NCI-H1048 (cell line): ENCODE results near the gene MTERF1.
"Not testable (repeated sequence)": the region's sequence is repeated elsewhere in the genome, so short reads cannot be mapped to it uniquely, and the experiment has no call there.

ENCODE experiments used
- DNase-seq: peaks from one replicate; lab custom pipeline; 2025; lab: John Stamatoyannopoulos, UW

Gene MTERF1

DNA sequence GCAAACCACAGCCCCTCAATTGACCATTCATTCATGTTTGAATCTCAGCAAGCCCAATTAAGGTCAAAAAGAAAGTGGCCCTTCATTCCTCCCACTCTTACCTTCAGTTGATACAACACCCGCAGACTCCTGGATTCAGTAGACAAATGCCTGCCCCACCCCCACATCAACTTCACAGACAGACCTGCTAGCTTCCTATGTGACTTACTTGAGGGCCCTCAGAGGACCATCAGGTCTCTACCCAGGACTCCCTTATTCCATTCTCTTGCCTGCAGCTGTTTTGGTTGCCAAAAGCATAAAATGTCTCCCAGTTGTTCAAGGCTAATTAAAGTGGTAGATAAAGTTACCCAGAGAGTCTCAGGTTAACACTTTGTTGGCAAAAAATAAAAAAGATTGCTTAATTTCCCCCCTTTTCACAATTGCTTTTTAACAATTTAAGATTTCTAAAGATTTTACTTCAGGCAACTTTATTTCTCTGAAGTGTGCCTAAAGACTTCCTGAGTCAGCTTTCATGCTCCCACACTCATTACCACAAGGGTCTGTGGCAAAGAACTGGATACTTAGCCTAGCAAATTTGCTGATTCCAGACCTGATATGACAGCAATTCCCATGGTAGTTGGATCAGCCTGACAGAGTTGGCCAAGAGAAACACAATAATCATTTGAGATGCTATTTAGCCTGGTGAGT is 3.3 kb upstream of the MTERF1 start:
- DNase-seq, result no peak

DNA sequence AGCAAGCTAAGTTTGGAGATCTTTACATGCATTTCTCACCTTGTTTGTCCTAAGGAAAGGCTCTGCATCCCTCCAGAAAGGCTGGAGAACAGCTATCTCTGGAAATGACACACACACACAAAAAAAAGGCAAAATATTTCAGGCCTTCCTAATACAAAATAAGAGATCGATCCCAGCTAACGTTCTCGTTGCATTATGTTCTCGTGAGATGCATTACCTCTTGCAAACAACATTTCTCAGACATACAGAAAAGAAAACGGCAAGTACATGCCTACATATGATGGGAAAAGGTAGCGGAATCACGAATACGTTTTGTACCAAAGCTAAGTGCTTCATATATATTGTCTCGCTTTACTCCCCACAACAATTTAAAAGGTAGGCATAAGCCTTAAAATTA is 488 bp downstream of the MTERF1 start:
- DNase-seq, result no peak

DNA sequence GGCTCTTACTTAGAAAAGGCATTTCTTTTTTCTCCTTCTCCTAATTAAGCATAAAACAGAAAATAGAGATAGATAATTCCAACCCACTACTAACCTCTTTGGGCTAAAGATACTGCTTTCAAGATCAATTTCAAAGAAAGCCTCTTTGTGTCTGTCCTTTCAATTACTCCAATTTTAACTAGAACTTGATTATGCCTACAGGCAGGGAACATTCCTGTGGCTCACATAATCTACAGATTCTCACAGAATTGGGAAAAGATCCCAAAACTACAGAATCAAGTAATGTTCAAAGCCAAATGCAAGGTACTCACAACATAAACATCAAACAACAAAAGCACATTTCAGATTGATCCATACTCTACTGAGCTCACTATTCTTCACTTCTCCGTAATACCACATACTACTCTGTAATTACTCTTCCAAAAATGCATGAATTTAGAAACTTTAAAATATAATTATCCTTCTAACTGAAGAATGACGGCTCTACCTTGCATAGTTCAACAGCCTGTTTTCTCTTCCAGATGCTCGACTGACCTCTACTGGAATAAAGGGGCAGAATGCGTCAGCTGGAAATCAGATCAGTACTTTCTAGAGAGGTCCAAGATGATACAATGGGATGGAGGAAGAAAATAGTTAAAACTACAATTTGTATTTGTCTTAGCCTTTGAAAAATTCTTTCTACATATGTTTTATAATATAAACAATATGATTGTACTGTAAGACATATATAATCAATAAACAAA is 3.9 kb downstream of the MTERF1 start:
- no peak for DNase-seq

DNA sequence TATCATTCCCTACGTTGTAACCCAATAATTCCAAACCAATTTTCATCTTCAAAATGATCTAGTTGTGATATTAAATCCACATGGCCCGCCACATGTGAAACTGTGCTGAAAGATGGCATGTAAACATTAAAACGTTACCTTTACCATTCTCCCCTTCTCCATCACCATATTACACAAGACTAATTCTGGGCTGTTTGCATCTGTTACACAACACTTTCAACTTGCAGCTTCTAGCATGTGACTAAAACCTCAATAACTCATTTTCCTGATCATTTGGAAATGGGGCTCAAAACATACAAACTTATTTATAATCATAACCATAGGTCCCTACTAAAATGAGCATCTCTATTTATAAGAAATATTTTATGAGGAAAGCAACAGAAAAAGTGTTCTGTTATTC is 4.7 kb downstream of the MTERF1 start:
- no peak for DNase-seq

DNA sequence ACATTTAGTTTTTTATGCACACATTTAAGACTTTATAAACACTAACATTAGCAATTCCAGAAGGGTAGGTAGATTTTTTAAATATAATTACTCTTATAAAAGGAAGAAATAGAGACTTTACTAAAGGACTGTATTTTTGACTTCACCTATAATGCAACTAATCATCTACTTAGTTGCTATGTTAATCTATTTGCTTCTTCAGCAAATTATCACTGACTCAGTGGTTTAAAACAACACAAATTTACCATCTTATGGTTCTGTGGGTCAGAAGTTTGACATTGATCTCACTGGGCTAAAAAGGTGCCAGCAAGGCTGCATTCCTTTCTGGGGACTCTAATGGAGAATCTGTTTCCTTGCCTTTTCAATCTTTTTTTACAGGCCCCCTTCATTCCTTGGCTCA is 7.6 kb downstream of the MTERF1 start:
- no peak for DNase-seq

DNA sequence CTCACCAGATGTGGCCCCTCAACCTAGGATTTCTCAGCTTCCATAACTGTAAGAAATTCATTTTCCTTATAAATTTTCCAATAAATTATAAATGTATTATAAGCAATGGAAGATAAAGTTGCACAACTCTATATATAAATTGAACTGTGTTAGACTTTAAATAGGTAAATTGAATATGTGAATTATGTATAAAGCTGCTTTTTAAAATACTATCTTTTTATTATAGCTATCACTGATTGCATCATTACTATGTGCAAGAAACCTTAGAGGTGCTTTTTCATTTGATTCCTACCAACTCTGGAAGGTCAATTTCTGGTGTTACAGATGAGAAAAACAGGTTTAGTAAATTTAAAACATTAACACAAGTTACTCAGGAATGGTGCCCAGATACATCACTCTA is 8.4 kb downstream of the MTERF1 start:
- DNase-seq, result no peak

DNA sequence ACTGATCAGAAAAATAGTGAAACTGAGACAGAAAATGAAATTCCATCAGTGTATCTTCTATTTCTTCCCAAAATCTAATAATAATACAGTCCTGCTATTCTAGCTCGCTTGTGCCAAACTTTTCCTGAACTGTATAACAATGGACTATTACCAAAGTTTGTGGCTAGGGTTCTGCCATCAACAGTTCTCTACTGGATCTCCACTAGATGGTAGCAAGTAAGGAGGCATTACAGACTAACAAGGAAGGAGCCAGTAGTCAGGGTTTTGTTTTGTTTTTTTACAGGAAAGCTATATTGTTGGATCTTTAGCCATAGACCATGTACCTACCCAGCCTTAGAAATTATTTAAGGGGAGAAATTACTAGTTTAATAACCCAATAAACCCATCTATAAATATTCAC is 10.8 kb downstream of the MTERF1 start:
- no peak for DNase-seq

DNA sequence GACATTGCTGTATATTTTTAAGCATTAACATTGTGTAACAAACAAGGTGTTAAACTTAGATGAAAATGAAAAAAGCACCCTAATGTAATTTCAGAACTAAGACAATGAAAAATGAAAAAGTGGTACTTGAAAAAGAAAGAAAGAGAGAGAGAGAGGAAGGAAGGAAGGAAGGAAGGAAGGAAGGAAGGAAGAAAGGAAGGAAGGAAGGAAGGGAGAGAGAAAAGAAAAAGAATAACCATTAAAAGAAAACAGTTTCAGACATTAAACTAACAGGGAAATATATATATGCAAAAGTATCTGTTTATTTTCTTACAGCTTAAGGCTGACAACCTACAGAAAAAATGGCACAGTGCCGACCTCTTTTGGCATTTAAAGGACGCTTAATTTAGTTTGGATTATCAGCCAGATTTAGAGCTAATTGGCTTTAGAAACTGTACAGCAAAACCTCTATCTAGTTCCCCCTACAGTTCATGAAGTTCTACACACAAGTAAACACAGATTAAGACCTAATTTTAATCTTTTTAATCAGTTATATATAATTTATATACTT is 13.8 kb downstream of the MTERF1 start:
- no peak for DNase-seq

DNA sequence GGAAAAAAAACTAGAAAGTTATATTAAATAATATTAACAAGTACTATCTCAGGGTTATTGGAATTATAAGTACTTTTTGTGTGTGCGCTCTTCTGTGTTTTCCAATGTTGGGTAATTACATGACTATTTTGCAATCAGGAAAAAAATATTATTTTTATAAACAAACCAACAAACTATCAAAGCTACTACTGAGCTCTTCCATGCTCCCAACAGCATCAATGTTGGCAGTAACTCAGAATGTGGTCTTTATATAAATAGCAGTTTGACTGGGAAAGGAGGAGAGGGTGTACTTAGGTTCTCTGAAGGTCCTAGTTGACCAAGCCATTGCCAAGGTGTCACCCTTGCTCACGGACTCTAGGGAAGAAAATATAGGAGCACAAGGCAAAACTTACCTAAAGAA is 15.0 kb downstream of the MTERF1 start:
- no peak for DNase-seq

DNA sequence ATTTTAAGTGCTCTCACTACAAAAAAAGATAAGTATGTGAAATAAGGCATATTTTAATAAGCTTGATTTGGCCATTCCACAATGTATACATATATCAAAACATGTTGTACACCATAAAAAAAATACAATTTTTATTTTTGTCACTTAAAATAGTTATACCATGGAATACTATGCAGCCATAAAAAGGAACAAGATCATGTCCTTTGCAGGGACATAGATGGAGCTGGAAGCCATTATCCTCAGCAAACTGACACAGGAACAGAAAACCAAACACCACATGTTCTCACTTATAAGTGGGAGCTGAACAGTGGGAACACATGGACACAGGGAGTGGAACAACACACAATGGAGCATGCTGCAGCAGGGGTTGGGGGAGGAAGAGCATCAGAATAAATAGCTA is 15.9 kb downstream of the MTERF1 start:
- DNase-seq, result not testable (repeated sequence)

DNA sequence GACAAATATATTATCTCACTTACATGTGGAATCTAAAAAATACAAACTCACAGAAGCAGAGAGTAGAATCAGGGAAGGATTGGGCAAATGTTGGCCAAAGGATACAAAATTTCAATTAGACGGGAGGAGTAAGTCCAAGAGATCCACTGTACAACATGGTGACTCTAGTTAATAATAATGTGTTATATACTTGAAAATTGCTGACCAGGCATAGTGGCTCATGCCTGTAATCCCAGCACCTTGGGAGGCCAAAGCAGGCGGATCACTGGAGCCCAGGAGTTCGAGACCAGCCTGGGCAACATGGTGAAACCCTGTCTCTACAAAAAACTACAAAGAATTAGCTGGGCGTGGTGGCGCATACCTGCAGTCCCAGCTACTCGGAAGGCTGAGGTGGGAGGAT is 16.4 kb downstream of the MTERF1 start:
- DNase-seq, result no peak

DNA sequence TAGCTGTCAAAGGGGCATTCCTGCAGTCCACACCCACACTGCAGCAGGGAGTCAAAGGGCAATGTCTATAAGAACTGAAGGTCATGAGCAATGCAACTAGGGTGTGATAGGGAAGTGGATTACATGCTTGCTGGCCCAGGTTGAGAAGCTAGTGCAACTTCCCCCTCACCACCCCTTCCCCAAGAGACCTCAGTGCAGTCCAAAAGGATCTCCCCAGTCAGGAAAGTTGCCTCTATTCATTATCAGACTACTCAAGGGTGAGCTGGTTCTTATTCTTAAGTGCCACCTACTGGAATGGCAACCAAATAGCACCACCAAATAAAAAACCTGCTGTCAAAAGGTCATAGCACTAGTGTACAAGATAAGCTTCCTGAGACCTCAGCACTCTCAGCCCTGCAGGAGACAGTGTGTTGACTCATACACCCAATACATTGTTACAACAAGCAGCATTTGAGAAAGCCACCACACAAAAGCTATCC is 28.2 kb downstream of the MTERF1 start:
- no peak for DNase-seq

DNA sequence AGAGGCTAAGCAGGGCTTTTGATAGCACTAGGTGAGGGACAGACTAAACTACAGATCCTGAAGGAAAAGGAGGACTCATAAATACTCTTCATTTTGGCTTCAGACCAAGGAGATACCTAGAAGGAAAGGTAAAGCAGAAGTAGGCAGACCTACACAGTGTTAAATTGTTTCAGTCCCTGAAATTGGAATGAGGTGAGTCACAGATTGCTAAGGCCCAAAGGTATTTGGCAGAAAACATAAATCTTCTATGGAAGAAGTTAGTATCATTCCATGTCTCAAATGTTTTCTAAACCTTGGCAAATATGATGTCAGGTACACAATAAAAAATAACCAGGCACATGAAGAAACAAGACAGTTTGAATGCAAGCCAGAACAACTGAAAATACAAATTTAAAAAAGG is 30.0 kb downstream of the MTERF1 start:
- DNase-seq, result no peak

DNA sequence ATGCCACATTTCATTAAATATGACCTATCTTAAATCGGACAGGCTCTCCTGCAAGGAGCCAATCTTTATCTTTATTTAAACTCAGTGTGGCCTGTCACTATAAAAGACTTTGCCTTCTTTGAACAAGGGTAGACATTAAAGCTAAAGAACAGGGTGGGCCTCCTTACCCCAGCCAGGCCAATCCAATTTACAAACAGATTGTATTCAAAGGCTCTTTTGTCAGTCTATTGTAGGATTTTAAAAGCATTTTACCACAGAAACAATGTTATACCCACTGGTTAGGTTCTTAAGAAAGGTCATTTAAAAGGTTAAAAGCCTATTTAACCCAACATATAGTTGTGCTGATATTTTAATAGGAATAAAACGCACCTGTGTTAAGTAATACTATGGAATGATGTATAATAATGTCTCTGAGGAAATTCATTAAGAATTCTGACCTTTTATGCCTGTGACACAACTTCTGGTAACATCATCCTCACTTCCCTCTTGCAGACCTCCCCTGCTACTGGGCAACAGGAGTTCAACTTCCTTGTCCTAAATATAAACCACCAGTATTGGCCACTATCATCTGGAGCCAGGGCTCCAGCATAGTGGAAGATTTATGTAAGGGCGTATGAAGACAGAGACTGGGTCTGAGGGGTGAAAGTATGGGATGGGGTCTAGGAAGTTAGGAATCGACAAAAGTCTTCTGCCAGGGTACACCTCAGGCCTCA is 32.5 kb downstream of the MTERF1 start:
- no peak for DNase-seq

DNA sequence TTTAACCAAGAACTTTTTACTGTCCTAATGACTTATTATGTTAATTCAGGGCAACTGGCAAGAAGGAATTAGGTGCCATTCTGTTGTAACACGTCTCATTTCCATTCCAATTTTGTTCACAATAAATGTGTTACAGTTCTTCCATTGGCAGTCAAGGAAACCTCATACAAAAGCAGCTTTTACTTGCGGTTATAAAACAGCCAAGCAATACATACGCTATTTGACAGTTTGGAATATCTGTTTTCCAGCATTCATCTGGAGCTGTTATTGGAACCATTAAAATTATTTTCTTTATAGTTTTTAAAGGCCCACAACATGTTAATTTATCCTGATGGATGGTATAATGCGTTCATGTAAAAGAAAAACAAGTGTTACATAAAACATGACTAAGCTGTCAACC is 33.3 kb downstream of the MTERF1 start:
- no peak for DNase-seq

DNA sequence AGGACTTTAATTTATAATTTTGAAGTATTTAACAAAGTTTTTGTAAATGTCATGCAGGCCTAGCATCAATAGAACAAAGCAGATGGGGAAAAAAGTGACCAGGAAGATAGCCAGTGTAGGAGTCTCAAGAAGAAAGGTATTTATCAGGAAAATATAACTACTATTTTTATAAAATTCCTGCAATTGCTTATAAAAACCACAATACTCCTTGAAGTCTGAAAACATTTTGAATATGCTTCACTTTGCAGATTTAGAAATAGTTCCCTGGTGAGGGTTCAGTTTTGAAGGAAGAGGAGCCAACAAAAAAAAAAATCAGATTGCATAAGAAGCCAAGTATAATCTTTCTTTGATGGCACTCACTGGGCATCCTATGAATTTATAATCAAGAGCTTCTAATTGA is 34.1 kb downstream of the MTERF1 start:
- no peak for DNase-seq

DNA sequence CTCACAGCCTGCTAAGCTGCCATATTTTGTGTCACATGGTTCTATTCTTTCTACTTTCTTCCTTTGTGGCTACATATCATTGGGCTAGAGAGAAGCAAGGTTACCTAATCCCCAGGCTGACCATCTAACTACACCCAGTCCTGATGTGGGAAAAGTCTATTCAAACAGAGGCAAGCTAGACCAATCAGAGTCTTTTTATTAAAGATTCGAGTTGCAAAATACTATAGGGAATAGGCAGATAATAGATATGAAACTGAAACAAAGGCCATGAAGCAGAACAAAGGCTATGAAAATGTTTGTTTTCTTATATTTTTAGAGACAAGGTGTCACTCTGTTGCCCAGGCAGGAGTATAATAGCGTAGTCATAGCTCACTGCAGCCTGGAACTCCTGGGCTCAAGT is 36.7 kb downstream of the MTERF1 start:
- no peak for DNase-seq

DNA sequence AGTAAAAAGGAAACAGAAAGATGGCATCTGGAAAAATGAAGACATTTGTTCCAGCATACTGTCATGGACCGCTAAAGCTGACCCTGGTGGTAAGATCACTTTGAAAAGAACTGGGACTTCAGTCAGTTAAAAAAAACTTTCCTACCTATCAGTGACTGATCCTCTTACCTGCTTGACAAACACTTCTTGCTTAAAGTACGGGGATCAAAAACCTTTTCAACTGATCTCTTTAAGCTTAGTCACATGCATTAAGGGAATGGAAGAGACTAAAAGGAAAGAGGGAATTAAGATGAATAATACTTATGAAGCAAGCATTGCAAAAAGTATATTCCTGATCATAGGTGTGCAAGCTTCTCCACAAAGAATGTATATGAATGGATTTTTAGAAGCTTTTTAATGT is 42.1 kb downstream of the MTERF1 start:
- no peak for DNase-seq

DNA sequence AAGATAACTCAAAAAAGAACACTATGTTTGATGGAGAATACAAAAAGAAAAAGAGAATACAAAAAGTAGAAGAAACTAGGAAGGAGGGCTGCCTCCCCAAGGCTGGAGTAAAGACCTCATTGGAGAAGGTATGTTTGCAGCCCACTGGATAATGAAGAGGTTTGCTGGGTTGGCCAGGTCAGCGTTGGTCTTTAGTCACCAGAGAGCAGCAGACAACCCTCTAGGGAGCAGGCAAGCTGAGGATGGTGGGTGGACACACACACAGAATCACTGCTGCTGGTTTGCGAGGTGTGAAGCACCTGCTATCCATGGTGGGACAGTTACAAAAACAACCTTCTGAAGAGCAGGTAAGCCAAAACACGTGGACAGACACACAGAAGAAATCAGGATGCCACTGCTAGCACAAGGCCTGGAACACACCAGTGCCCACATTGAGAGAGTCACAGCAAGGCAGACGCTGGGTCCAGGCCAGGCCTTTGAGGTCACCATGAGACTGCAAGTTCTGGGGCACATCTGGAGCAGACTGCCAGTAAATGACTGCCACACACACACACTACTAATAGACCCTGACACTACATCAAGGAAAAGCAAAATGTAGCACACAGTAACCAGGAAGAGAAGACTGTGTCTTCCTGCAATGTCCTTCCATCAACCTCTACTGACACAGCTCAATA is 43.0 kb downstream of the MTERF1 start:
- no peak for DNase-seq

DNA sequence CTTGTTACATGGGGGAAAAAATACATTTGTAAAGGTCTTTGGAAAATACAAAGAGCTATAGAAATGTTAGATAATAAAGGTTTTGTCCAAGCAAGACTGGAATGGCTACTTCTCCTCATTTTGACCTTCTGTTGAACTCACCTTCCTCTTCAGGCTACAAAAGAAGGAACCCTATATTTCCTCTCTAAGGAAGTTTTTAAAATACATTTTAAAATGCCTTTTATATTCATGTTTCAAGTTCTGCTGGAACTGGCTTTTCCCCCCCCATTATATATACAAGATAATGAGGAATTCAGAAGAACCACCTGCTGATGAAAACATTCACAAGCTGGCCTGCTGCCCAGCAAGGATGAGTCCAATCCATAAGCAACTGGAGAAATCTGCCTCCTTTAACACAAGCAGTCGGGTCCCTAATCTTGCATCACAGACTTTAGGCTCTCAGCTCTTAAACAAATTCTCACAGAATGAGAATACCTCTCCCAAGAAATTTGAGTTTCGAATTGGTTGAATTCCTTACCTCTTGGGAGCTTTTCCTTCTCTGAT is 44.6 kb downstream of the MTERF1 start:
- no peak for DNase-seq

DNA sequence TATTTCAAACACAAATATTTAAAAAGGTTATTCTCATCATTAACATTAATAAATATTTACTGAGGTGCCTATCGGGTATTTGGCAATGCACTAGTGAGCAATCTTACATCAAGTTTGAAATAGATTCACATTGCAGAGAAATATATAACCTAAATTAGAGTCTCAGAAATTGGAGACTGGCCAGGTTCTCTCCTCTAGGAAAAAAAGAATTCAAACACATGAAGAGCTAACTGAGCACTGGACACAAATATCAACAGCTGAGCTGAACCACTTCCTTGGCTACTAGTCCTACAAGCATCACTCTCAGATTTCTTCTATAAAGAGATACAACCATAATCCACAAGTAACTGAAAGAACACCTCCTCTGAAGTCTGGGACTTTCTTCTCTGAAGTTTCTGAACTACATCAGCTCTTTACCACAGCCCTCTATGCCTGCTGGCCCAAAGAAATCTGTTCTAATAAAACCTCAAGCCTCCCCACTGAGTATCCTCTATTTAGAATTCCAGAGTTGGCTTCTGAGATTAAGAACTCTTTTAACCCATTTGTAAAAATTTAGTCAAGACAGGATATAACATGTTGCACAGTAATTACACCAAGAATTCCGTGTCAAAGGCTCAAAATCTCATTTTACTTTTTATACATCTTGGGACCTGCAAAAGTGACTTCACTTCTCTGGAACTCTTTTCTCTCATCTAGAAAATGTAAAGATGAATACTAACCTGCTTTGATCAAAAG is 45.2 kb downstream of the MTERF1 start:
- DNase-seq, result no peak
